ENCODE data around the gene C19orf12.

The C19orf12 gene

DNA sequence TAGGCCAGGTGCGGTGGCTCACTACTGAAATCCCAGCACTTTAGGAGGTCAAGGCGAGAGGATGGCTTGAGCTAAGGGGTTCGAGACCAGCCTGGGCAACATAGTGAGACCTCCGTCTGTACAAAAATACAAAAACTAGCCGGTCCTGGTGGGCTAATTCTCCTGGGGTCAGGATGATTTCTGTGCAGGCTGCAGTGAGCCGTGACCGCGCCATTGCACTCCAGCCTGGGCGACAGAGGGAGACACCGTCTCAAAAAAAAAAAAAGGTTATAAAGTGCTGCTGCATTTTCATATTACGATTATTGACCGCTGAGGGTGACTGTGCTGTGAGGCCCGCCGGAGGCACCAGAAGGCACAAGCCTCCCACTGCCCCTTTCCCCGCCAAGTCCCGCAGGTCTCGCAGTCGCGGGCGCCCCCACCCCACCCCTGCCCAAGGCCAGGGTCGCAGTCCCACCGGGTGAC, 50.3 kb downstream of the C19orf12 start:
- DNase-seq (ENCODE audit: low read depth in 2 of 2), result no peak

DNA sequence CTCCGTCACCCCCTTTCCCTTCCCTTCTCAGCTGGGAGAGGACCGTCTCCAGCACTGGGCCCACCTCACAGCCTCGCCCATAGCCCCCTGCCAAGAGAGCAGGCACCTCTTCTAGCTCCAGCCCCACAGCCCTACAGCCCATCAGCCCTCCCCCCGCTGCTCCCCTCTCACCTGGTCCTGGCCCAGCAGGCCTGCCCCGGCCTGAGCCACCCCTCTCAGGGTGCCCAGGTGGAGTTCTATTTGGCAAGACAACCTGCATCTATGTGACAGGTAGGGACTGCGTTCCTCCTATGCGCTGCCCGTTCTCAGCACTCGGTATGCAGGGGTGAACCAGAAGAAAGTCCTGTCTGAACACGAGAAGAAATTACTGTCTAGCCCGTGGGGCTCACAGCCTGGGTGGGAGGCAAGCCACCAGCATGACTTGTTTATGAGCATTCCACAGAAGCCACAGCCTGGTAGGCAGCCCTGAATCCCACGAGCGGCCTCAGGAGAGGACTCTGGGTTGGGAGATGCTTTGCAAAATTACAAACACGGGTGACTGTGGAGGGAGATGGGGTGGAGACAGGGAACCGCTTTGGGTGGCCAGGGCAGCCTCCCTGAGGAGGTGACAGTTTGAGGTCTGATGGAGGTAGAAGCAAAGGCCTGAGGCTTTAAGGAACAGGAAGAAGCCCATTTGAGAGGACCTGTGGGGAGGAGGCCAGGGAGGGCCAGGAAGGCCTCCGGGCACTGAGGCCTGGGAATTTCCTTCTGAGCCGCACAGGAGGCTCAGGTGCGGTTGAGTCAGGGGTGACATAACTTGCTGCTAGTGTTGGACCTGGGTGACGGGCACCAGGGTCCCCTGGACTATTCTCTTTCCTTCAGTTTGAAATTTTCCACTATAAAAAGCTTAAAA, 51.0 kb downstream of the C19orf12 start:
- no peak for DNase-seq (ENCODE audit: low read depth in 2 of 2)

DNA sequence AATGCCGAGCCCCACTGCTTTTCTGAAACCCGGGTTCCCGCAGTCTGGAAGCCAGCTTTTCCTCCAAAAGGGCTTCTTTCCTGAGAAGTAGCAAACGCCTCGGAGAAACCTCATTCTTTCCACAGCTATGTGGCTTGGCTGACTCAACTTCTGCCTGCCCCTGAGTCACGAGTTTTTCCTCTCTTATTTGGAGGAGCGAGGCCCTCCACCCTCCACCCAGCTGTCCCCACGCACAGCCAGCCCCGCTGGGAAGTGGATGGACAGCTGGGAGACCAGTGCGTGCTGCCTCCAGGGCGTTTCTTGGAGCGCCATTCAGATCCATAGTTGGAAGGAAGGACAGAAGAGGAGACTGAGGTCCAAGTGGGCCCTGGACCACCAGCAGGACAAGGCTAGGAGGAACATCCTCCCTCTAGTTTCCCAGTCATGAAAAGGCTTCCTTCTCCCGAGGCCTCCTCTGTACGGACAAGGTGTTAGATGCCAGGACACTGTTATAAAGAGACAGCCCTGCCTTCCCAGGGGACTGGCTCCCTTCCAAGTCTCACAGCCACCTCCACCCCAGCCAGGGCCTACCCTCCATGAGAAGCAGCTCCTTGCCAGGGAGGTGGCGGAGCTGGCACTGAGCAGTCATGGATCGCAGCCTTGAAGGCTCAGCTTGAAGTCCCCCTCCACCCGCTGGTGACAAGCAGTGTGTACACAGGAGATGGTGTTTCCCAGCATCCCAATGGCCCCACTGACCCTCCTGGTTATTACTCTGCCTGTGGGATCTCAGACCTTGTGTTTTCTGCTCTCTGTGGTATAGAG, 52.3 kb downstream of the C19orf12 start:
- no peak for DNase-seq (ENCODE audit: low read depth in 2 of 2)

DNA sequence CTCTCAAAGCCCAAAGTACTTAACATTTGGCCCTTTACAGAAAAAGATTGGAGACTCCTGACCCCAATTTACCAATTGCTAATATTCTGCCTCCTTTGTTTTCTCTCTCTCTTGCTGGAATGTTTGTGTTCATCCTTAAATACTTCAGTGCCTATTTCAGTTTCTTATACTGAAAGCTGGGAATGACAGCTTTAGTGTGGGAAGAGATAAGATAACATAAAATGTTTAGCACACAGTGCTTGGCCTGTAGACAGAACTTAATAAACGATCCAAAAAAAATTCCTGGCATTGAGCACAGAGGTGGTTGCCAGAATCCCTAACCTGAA, 52.8 kb downstream of the C19orf12 start:
- no peak for DNase-seq (ENCODE audit: low read depth in 2 of 2)

DNA sequence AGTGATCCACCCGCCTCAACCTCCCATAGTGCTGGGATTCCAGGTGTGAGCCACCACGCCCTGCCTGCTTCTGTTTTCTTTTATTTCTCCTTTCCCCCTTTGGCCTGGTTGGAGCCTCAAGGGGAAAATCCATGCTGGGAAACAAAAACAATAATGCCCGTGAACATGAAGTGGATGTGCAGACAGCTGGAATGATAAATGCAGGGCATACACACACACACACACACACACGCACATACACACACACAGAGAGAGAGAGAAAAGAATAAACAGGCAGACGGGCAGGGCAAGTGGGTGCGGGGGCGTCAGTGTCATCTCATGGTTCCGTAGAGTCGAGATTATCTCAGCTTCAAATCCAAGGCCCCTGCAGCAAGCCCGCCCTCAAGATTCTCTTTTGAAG, 54.2 kb downstream of the C19orf12 start:
- DNase-seq (ENCODE audit: low read depth in 2 of 2), result no peak

DNA sequence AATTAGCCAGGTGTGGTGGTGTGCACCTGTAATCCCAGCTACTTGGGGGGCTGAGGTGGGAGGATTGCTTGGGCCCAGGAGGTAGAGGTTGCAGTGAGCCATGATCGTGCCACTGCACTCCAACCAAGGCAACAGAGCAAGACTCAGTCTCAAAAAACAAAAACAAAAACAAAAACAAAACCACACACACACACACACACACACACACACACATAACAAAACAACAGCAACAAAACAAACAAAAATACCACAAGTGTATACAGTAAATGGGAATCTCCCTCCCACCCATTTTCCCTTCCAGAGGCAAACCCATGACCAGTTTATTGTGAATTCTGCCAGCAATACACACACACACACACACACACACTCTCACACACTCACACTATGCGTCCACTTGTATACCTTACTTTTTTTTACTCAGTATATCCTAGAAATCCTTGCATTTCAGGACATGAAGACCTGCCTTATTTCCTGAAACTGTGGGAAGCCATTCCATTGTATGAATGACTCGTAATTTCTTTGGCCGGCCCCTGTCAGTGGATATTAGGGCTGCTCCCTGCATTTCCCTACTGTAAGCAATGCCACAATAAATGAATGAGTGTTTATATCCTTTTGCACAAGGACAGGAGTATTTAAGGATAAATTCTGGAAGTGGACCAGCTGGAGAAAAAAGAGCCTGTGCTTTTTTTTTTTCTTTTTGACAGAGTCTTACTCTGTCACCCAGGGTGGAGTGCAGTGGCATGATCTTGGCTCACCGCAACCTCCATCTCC, 56.7 kb downstream of the C19orf12 start:
- DNase-seq (ENCODE audit: low read depth in 2 of 2), result no peak

DNA sequence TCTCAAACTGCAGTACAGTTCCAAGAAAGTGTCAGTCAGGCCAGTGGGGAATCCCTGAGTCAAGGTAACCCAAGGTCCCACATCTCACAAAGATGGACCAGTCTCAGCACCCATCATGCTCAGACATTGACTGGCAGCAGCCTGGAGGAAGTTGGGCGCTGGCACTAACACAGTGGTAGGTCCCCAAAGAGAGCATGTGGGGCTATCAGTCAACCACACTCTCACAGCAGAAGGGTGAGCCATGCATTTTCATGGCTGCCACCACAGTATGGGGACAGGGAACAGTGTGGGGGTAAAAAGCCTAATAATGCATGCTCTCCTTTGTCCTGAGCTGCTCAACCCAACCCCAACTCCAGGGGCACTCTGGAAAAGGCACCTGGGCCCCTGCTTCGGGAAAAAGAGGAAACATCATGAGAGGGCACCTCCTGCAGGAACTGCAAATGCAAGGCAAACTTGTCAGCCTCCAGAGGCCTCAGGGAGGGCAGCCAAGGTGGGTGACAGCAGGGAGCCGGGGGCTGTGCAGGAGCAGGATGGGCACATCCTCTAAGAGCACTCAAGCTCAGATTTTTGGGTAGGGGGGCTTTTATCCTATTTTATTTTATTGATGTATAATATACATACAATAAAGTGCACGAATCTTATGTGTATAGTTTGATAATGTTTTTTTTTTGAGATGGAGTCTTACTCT, 59.3 kb downstream of the C19orf12 start:
- DNase-seq (ENCODE audit: low read depth in 2 of 2), result no peak

DNA sequence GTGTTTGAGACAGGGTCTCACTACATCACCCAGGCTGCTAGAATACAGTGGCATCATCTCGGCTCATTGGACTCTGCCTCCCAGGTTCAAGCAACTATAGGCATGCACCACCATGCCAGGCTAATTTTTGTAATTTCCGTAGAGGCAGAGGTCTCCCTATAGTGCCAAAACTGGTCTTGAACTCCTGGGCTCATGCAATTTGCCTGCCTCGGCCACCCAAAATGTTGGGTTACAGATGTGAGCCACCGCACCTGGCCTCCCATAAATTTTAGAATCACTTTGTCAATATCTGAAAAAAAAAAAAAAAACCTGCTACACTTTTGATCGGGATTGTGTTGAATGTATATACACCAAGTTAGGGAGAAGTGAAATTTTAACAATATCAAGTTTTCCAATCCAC, 61.7 kb downstream of the C19orf12 start:
- no peak for DNase-seq (ENCODE audit: low read depth in 2 of 2)

DNA sequence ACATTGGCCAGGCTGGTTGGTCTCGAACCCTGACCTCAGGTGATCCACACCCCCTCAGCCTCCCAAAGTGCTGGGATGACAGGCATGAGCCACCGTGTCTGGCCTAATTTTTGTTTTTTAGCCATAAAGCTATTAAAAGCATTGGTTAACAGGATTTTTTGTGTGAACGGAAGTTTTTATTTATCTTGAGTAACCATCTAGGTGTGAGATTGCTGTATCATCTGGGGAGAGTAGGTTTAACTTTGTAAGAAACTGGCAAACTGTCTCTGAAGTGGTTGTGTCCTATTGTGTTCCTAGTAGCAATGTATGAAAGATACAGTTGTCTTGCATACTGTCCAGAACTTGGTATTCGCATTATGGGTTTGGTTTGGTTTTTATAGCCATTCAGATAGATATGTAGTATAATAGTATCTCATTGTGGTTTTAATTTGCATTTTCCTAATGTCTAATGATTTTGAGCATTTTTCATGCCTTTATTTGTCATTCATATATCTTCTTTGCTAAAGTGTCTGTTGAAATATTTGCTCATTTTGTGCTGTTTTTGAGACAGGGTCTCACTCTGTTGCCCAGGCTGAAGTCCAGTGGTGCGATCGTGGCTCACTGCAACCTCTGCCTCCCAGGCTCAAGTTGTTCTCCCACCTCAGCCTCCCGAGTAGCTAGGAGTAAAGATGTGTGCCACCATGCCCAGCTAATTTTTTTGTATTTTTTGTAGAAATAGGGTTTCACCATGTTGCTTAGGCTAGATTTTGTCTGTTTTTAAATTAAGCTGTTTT, 63.3 kb downstream of the C19orf12 start:
- DNase-seq (ENCODE audit: low read depth in 2 of 2), result no peak

DNA sequence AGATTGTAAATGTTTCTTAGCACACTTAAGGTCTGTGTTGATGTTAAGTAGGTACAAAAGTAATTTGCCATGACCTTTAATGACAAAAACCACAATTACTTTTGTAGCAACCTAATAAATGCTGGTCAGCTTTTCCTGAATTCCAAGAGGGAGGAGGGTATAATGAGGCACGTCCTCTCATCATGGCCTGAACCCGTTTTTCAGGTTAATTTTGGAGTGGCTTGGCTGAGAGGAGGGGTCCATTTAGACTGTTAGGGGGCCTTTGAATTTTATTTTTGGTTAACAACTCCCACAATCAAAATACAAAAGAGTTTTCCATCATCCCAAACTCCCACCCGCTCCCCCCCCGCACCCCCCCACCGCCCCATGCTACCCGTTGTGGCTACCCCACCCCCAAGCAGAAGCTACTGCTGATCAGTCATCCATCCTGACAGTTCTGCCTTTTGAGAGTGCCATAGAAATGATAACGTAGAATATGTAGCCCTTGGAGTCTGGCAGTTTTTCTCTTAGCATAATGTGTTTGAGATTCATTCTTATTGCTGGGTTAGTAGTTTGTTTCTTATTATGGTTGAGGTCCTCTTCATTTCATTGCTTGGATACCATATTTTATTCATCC, 64.2 kb downstream of the C19orf12 start:
- DNase-seq (ENCODE audit: low read depth in 2 of 2), result no peak

Data from stimulated activated CD4-positive, alpha-beta T cell treated with anti-CD3 and anti-CD28 coated beads, Interleukin-12 subunit alpha, Interleukin-12 subunit beta, amount 100 ng/mL, for 24 hours (primary cell).